Left ventricle myocardium inferior (tissue), 1 donor: ENCODE measurements around the gene DDC. TPM values are rescaled to one million over a fixed set of nuclear protein-coding genes. Genes with fewer than 3 reads are reported as not detected.
"Not testable (repeated sequence)": the region's sequence is repeated elsewhere in the genome, so short reads cannot be mapped to it uniquely, and the experiment has no call there.

Experiments
- DNase-seq: peaks from one replicate; pipeline ENCODE4 v3.0.0-alpha.2; 2020
- H3K27ac ChIP-seq: fragments of 200-600 bp; replicated peaks from 2 replicates; pipeline ENCODE4 v1.8.0; 2021
- H3K27me3 ChIP-seq: fragments of 200-600 bp; 2 replicates; pipeline ENCODE4 v1.8.0; 2021; ENCODE audit warnings: low read depth
- H3K36me3 ChIP-seq: fragments of 200-600 bp; 2 replicates; pipeline ENCODE4 v1.8.0; 2021
- H3K4me1 ChIP-seq: fragments of 200-600 bp; 2 replicates; pipeline ENCODE4 v1.8.0; 2021
- H3K4me3 ChIP-seq: fragments of 200-600 bp; 2 replicates; pipeline ENCODE4 v1.8.0; 2021; ENCODE audit warnings: mild to moderate bottlenecking, moderate library complexity
- H3K9me3 ChIP-seq: fragments of 200-600 bp; replicated peaks from 2 replicates; pipeline ENCODE4 v1.8.0; 2021
- intact Hi-C: fragments of 100-400 bp; cut with micrococcal nuclease; formaldehyde crosslinking; loops from one replicate; pipeline ENCODE4 v1.11.0; 2022
- total RNA-seq: library from RNA; stranded (reverse); fragmentation: NEBNext Ultra II Directional; extraction: Animal tissue kit (Norgen Biotek cat#: 25700); gene quantifications from one replicate; pipeline ENCODE4 v1.2.1, GENCODE V29; 2021
- TF ChIP-seq, protein P1 (sequence below): fragments of 200-600 bp; IDR thresholded peaks from 2 replicates; pipeline ENCODE4 v1.8.0; 2021; ENCODE audit warnings: antibody characterized with exemption, mild to moderate bottlenecking, borderline replicate concordance
- donor health status: DM: no; HTN: yes; CAD: no; lungs with severe emphysema.

DDC gene
- total RNA-seq, 1 donor from 2014 or later: not detected

DNA sequence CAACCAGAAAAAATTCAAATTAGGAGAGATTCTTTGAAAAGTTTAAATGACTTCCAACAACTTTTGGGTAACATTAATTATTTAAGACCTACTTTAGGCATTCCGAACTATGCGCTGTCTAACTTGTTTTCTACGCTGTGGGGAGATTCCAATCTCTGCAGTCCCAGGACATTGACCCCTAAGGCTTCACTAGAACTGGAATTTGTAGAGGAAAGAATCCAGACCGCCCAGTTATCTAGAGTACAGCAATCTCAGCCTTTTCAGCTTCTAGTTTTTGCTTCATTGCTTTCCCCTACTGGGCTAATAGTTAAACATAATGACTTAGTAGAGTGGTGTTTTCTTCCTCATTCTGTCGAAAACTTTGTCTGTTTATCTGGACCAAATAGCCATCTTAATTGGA is 14.9 kb upstream of the DDC start:
- Histone ChIP-seq H3K27me3 (no peaks in the 10 kb centered on the region), H3K4me1 (no peaks in the 10 kb centered on the region), H3K36me3 (no peaks in the 10 kb centered on the region), H3K27ac (no peak overlapping the region), H3K9me3 (peaks cover 17% of the 10 kb centered on the region), H3K4me3 (no peak overlapping the region)
- DNase-seq: no peak
- intact Hi-C loops: no loop called here
- TF ChIP-seq, protein P1, sequence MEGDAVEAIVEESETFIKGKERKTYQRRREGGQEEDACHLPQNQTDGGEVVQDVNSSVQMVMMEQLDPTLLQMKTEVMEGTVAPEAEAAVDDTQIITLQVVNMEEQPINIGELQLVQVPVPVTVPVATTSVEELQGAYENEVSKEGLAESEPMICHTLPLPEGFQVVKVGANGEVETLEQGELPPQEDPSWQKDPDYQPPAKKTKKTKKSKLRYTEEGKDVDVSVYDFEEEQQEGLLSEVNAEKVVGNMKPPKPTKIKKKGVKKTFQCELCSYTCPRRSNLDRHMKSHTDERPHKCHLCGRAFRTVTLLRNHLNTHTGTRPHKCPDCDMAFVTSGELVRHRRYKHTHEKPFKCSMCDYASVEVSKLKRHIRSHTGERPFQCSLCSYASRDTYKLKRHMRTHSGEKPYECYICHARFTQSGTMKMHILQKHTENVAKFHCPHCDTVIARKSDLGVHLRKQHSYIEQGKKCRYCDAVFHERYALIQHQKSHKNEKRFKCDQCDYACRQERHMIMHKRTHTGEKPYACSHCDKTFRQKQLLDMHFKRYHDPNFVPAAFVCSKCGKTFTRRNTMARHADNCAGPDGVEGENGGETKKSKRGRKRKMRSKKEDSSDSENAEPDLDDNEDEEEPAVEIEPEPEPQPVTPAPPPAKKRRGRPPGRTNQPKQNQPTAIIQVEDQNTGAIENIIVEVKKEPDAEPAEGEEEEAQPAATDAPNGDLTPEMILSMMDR: no peak

DNA sequence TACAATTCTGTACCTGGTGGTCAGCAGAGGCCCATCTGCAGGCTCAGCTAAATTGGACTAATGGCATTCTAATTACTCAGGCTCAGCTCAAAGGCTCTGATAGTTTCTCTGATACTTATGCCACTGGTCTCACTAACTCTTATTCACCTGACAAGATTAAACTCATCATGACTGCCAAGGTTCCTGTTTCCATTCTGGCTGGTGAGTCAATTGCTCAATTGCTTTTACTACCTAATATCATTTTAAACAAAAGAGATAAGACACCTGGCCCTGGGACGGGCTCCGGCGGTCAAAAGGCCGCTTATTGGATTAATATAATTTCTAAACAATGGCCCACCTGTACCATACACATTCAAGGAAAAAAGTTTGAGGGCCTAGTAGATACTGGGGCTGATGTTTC is 12.9 kb upstream of the DDC start:
- H3K36me3 ChIP-seq, H3K27ac ChIP-seq, H3K4me1 ChIP-seq, H3K9me3 ChIP-seq, H3K4me3 ChIP-seq, H3K27me3 ChIP-seq, intact Hi-C loops, DNase-seq: not testable (repeated sequence)

DNA sequence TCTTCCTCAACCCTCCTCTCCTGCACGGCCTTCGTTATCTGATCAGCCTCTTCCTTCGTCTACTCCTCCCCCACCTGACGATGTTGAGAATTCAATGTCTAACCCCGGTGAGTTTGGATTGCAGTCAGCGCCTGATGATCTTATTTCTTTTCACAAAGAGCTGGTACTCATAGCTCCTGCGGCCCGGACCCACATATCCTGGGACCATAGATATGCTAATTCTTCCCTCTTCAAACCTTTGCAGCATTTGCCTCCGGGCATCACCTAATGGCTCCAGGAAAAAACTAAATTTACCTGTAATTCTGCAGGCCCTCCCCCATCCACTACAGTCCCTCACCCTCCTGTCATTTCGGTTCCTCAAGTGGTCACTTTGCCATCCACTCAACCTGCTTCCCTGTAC is 12.4 kb upstream of the DDC start:
- no peak overlapping the region for H3K27ac ChIP-seq
- no peak for DNase-seq
- H3K36me3 ChIP-seq: no peaks in the 10 kb centered on the region
- no peaks in the 10 kb centered on the region for H3K27me3 ChIP-seq
- no peak overlapping the region for H3K4me3 ChIP-seq
- no peaks in the 10 kb centered on the region for H3K9me3 ChIP-seq
- H3K4me1 ChIP-seq: no peaks in the 10 kb centered on the region
- intact Hi-C loops: no loop called here
- TF ChIP-seq, protein P1: no peak

DNA sequence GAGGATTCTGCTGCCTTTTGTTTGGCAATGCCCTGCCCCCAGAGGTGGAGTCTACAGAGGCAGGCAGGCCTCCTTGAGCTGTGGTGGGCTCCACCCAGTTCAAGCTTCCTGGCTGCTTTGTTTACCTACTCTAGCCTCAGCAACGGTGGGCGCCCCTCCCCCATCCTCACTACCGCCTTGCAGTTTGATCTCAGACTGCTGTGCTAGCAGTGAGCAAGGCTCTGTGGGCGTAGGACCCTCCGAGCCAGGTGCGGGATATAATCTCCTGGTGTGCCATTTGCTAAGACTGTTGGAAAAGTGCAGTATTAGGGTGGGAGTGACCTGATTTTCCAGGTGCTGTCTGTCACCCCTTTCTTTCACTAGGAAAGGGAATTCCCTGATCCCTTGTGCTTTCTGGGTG is 11.2 kb upstream of the DDC start:
- H3K9me3 ChIP-seq, H3K36me3 ChIP-seq, H3K27ac ChIP-seq, H3K27me3 ChIP-seq, H3K4me3 ChIP-seq, intact Hi-C loops, H3K4me1 ChIP-seq, DNase-seq: not testable (repeated sequence)

DNA sequence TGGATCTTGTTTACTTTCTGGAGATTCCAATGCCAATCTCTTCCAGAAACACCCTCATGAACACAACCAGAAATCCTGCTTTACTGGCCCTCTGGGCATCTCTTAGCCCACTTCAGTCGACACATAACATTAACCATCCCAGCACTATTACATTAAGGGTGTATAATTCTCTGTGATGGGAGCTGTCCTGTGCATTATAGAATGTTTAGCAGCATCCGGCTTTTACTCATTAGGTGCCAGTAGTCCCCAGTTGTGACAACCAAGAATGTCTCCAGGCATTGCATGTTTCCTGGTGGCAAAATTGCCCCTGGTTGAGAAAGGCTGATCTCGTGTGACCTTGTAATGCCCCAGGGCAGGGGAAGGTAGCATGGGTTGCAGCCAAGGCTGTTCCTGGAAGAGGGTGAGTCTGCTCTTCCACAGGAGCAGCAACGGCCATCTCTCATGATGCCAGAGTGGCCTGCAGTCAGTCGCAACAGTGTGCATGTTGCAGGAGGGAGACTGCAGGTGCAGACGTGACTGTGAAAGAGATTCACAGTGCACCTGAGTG is 2.6 kb upstream of the DDC start:
- DNase-seq: no peak
- no peak overlapping the region for H3K27ac ChIP-seq
- H3K27me3 ChIP-seq: peaks cover 22% of the 10 kb centered on the region
- no peak overlapping the region for H3K4me3 ChIP-seq
- peaks cover 7% of the 10 kb centered on the region for H3K9me3 ChIP-seq
- no peaks in the 10 kb centered on the region for H3K36me3 ChIP-seq
- intact Hi-C loops: no loop called here
- TF ChIP-seq, protein P1: no peak
- H3K4me1 ChIP-seq: no peaks in the 10 kb centered on the region

DNA sequence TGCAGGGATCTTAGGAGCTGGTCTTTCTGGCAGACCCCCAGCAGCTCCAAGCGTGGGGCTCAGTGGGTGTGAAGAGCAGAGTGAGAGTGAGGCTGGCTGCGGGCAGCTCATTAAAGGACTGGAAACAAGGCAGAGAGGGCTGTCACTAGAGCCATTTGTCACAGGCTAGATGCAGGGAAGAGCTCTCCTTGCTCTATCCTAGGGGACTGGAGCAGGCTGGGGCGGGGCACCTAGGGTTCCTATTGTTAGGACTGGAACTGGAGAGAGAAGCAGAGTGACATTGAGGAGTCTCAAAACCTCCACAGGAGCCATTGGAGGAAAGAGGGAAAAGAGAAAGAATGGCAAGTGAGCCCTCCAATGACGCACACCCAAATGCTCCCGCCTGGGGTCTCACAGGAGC is 772 bp upstream of the DDC start:
- peaks cover 7% of the 10 kb centered on the region for H3K9me3 ChIP-seq
- intact Hi-C loops: no loop called here
- TF ChIP-seq, protein P1: no peak
- H3K27ac ChIP-seq: no peak overlapping the region
- no peaks in the 10 kb centered on the region for H3K4me1 ChIP-seq
- DNase-seq: no peak
- no peak overlapping the region for H3K4me3 ChIP-seq
- H3K36me3 ChIP-seq: no peaks in the 10 kb centered on the region
- H3K27me3 ChIP-seq: peaks cover 39% of the 10 kb centered on the region

DNA sequence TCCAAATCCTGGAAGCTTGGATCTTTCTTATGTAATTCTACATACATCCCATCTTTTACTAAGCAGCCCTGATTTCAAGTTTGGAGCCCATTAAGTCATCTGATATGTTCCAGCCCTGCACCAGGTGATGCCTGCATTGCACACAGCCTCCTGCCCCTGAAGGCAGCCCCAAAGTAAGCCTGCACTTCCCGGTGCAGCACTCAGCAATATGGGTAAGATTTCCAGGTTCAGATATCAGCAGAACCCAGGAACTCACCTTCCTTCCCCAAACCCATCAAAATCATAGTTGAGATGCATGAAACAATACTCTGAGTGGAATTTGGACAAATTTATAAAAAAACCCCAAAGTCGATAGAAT is 333 bp upstream of the DDC start:
- H3K9me3 ChIP-seq: peaks cover 6% of the 10 kb centered on the region
- no peak overlapping the region for H3K27ac ChIP-seq
- peaks cover 42% of the 10 kb centered on the region for H3K27me3 ChIP-seq
- DNase-seq: no peak
- no peak overlapping the region for H3K4me3 ChIP-seq
- intact Hi-C loops: no loop called here
- no peaks in the 10 kb centered on the region for H3K36me3 ChIP-seq
- TF ChIP-seq, protein P1: no peak
- no peaks in the 10 kb centered on the region for H3K4me1 ChIP-seq
